MCF 10A (cell line): ENCODE measurements around the gene FGF4. TPM values are rescaled to one million over a fixed set of nuclear protein-coding genes. Genes with fewer than 3 reads are reported as not detected.

Source experiments
- Bru-seq: library from RNA; stranded (reverse); fragments of 400-500 nt; gene quantifications from one replicate; lab custom pipeline; 2021; lab: Mats Ljungman, UMichigan
- BruChase-seq, 2 experiments: library from RNA; stranded (reverse); fragments of 400-500 nt; gene quantifications; one replicate each; lab custom pipeline; 2021; lab: Mats Ljungman, UMichigan
- BruUV-seq: library from RNA; stranded (reverse); fragments of 400-500 nt; replicated peaks from 2 replicates; lab custom pipeline; 2021; lab: Mats Ljungman, UMichigan
- CTCF ChIA-PET: fragments of 300-600 bp; sonication (Branson Sonifier 250); formaldehyde crosslinking; extraction: SDS; loops from one replicate; lab custom pipeline; 2021; ENCODE audit warnings: antibody characterized with exemption, inconsistent platforms; lab: Yijun Ruan, JAX
- POLR2A ChIA-PET: fragments of 300-600, 350-650 bp; sonication (Branson Sonifier 250); formaldehyde crosslinking; extraction: SDS; loops from one replicate; lab custom pipeline; 2020; ENCODE audit warnings: antibody characterized with exemption, inconsistent platforms; lab: Yijun Ruan, JAX
- DNase-seq: peaks from one replicate; pipeline ENCODE4 v3.0.0-alpha.2; 2018; ENCODE audit not compliant: unreplicated experiment
- H3K27ac Mint-ChIP-seq: one replicate; pipeline ENCODE4 v1.8.0; 2022; ENCODE audit warnings: mild to moderate bottlenecking, low read depth, mixed read lengths; ENCODE audit not compliant: unreplicated experiment
- H3K27me3 Mint-ChIP-seq: one replicate; pipeline ENCODE4 v1.8.0; 2022; ENCODE audit warnings: mixed read lengths; ENCODE audit not compliant: insufficient read depth, unreplicated experiment
- H3K36me3 Mint-ChIP-seq: one replicate; pipeline ENCODE4 v1.8.0; 2022; ENCODE audit warnings: mild to moderate bottlenecking, moderate library complexity, mixed read lengths; ENCODE audit not compliant: insufficient read depth, unreplicated experiment
- H3K4me1 Mint-ChIP-seq: one replicate; pipeline ENCODE4 v1.8.0; 2022; ENCODE audit warnings: mixed read lengths; ENCODE audit not compliant: insufficient read depth, unreplicated experiment
- H3K4me3 Mint-ChIP-seq: one replicate; pipeline ENCODE4 v1.8.0; 2022; ENCODE audit warnings: mild to moderate bottlenecking, moderate library complexity, mixed read lengths; ENCODE audit not compliant: unreplicated experiment
- H3K9me3 Mint-ChIP-seq: one replicate; pipeline ENCODE4 v1.8.0; 2022; ENCODE audit warnings: mixed read lengths; ENCODE audit not compliant: unreplicated experiment
- CTCF ChIP-seq: fragments of 200-600 bp; IDR thresholded peaks from one replicate; pipeline ENCODE4 v1.8.0; 2022; ENCODE audit warnings: antibody characterized with exemption, mild to moderate bottlenecking; ENCODE audit not compliant: unreplicated experiment
- intact Hi-C: fragments of 100-400 bp; cut with micrococcal nuclease; formaldehyde crosslinking; loops from 2 replicates; pipeline ENCODE4 v1.14.1; 2022
- long read RNA-seq: library from polyadenylated mRNA; stranded (forward); transcript quantifications from one replicate; pipeline ENCODE4 v2.0.0, GENCODE V29; 2022
- total RNA-seq: library from RNA; stranded (reverse); gene quantifications from 2 replicates; pipeline ENCODE4 v1.2.3, GENCODE V29; 2022

FGF4 gene
- total RNA-seq (not detected in 2 replicates), Bru-seq, nascent RNA (not detected), BruChase-seq, experiment 1, labeled RNA remaining after a 6-hour chase (not detected), BruChase-seq, experiment 2, labeled RNA remaining after a 2-hour chase (not detected)
- long read RNA-seq = 0 reads

GRCh38 chr11:69775163-69775755 lies at the start of gene FGF4:
Gene FGF4, minus strand, starts transcription at chr11:69775341. Its CDS starts 257 bp downstream, at chr11:69775084.
- H3K4me3 Mint-ChIP-seq = no peak within 1 kb of the TSS
- DNase-seq = no peak
- intact Hi-C loops = no loop called here

GRCh38 chr11:69823641-69824265 lies 48.6 kb upstream of the FGF4 start:
- CTCF ChIA-PET = no interaction called here

More at GRCh38 chr11:69775163-69775755, at the start of gene FGF4:
- ChIA-PET POLR2A (no interaction called here), CTCF (no interaction called here)
- H3K4me1 Mint-ChIP-seq = no peaks in the 10 kb centered on the region
- peaks cover 27% of the 10 kb centered on the region for H3K27me3 Mint-ChIP-seq
- no peaks in the 10 kb centered on the region for H3K9me3 Mint-ChIP-seq
- no TSS peak for BruUV-seq
- no peak within 1 kb of the TSS for H3K27ac Mint-ChIP-seq
- TF ChIP-seq CTCF = no peak
- no peaks in the 10 kb centered on the region for H3K36me3 Mint-ChIP-seq

GRCh38 chr11:69822676-69823494 lies 47.7 kb upstream of the FGF4 start:
- BruUV-seq = no TSS peak
- ChIA-PET CTCF (no interaction called here), POLR2A (no interaction called here)
- no peak for TF ChIP-seq CTCF
- H3K4me3 Mint-ChIP-seq = no peak overlapping the region
- peaks cover 46% of the 10 kb centered on the region for H3K27me3 Mint-ChIP-seq
- no peaks in the 10 kb centered on the region for H3K9me3 Mint-ChIP-seq
- intact Hi-C loops = no loop called here
- DNase-seq = no peak
- no peaks in the 10 kb centered on the region for H3K4me1 Mint-ChIP-seq
- no peaks in the 10 kb centered on the region for H3K36me3 Mint-ChIP-seq
- H3K27ac Mint-ChIP-seq = no peak overlapping the region

More at GRCh38 chr11:69823641-69824265, 48.6 kb upstream of the FGF4 start:
- DNase-seq = no peak
- Mint-ChIP-seq H3K4me1 (no peaks in the 10 kb centered on the region), H3K27me3 (peaks cover 46% of the 10 kb centered on the region), H3K36me3 (no peaks in the 10 kb centered on the region), H3K9me3 (no peaks in the 10 kb centered on the region), H3K27ac (no peak overlapping the region), H3K4me3 (no peak overlapping the region)
- TF ChIP-seq CTCF = no peak
- POLR2A ChIA-PET = no interaction called here
- no TSS peak for BruUV-seq
- intact Hi-C loops = no loop called here
